Right lobe of liver (tissue), 4 donors: Measurements from ENCODE around the gene BCAP29.

ENCODE experiments used
- CTCF ChIP-seq, 4 donors: fragments of 200-600 bp in 3 of 4; fragments of 450-650 bp in 1 of 4; IDR thresholded peaks; one replicate each; pipeline versions ENCODE4 v1.5.1 to v1.8.0; 2016 to 2022; ENCODE audit warnings: antibody characterized with exemption in 4 of 4, mild to moderate bottlenecking in 2 of 4
- POLR2A ChIP-seq: fragments of 450-650 bp; IDR thresholded peaks from one replicate; pipeline ENCODE4 v1.6.1; 2017; ENCODE audit warnings: antibody characterized with exemption, mild to moderate bottlenecking
- donor health status: DM: no; HTN: no; CAD: no.
- donor health status: DM: no; HTN: no; CAD: no.
- donor health status: DM: no; HTN: yes; CAD: no.

DNA sequence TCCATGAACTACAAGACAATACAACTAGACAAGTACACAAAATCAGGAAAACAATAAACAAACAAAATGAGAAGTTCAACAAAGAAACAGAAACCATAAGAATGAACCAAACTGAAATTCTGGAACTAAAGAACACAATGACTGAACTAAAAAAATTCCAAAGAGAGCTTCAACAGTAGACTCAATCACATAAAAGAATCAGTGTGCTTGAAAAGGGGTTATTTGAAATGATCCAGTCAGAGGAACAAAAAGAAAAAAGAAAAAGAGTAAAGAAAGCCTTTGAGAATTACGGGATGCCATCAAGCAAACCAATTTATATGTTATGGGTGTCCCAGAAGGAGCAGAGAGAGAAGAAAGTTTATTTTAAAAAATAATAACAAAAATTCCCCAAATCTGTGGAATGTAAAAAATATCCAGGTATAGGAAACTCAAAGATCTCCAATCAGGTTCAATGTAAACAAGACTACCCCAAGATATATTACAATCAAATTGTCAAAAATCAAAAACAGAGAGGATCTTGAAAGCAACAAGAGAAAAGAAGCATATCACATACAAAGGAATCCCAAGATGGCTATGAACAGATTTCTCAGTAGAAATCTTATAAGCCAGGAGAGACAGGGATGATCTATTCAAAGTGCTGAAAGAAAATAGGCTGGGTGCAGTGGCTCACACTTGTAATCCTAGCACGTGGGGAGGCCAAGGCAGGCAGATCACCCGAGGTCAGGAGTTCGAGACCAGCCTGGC lies 35.0 kb upstream of the BCAP29 start:
- TF ChIP-seq CTCF (IDR thresholded peaks at IDR 0.05), result no peak
- no peak for TF ChIP-seq POLR2A
